GM19043 (cell line): ENCODE results near the gene VILL.
"Not testable (repeated sequence)": the region's sequence is repeated elsewhere in the genome, so short reads cannot be mapped to it uniquely, and the experiment has no call there.

Experiments used
- ATAC-seq: cut with Tn5 transposase; IDR thresholded peaks from one replicate; pipeline ENCODE4 v1.9.1; 2021; ENCODE audit warnings: low read depth; ENCODE audit not compliant: unreplicated experiment

VILL gene

DNA sequence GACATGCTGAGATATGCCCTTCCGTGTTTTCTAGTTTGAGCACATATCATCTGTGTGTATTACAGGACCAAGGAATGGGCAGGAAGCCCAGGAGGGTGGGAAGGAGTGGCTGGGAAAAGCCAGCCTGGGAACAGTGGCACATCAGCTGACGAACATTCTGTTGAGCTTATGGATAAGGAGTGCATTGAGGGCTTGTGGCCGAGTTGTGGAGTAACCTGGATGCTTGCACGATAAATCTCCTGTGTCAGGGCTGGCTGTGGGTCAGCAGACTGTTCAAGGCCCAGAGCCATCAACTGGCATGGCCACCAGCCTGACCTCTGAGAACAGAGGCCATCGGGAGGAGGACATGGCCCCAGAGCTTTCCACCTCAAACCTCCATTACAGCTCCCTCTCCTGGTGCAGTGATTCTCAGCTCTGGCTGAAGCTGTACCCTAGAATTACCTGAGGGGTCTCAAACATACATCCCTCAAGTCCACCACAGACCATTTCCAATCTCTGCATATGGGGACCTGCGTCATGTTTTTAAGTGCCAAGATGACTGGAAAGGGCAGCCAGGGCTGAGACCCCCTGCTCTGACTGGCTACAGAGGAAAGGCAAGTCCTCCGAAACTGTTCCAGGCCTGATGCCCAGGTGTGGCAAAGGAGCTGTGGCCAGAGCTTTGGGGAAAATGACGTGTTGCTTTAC lies 4.8 kb upstream of the VILL start:
- ATAC-seq = no peak

DNA sequence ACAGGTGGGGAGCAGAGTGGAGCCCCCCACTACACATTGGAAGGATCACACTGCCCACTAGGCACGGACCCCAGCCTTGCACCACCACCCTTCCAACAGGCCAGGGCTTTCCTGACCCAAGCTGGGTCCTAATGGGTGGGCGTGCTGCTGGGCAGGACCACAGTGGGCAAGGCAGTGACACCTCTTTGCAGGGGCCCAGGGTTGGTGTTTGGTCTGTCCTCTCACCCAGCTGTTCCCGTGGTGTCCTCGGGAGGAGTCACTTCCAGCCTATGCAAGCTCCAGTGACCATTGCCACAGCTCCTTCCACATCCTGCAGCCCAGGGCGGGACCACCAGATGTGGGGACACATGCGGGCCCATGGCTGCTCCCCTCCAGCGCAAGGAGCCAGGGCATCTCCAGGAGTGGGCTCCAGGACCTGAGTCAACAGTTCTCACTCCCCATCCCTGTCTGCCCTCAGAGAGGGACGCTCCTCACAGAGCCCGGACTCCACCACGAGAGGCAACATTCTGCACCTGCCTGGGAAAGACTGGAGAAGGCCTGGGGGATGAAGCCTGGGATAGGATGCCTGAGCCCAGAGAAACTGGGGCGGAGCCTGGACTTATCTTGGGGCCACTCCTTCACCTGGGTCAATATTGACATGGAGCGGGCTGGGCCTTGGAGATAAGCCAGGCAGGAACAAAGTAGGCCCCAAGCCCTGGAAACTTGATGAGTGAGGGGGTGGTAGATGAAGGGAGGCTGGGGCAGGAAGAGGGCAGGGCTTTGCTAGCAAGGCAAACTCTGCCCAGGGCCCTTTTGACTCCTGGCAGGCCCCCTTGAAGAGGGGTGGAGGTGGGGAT lies 3.9 kb upstream of the VILL start:
- ATAC-seq = no peak

DNA sequence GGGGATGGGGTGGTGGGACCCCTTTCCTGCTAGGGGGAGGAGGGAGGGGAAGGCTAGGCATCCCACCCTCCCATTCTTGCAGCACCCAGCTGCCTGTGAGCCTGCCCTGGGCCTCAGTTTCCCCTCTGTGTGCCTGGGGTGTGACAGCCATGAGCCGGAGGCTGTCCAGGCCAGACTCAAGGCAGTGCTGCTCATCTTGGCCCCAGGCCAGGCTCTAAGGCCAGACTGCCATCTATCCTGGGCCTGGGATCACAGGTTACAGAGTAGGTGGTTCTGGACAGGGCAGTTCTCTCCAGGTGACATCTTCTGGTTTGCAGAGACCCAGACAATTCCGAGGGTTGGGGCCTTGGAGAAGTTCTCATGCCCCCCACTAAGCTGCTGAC lies 3.3 kb upstream of the VILL start:
- ATAC-seq = no peak

DNA sequence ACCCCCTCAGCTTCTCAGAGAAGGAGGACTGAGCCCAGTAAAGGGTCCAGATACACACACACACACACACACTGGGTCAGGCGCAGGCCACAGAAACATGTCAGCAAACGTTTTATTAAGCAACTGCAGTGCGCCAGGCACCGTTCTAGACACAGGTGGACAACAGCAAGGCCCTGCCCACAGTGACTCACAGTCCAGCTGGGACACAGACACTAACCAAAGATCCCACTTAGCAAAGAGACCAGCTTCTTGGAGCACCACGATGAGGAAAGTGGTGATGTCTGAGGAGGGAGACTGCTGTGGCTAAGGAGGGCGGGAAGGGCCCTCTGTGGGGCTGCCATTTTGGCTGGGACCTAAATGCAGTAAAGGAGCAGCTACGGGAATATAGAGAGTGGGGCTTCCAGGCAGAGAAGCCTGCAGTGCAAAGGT lies 2.8 kb upstream of the VILL start:
- no peak for ATAC-seq

DNA sequence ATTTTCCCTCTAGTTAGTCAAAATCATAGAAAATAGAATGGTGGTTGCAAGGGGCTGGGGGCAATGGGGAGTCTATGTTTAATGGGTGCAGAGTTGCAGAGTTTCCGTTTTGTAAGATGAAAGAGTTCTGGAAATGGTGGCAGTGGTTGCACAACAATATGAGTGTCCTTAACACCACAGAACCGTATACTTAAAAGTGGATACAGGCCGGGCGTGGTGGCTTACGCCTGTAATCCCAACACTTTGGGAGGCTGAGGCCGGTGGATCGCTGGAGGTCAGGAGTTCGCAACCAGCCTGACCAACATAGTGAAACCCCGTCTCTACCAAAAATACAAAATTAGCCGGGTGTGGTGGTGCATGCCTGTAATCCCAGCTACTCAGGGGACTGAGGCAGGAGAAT lies 2.2 kb upstream of the VILL start:
- ATAC-seq = not testable (repeated sequence)

DNA sequence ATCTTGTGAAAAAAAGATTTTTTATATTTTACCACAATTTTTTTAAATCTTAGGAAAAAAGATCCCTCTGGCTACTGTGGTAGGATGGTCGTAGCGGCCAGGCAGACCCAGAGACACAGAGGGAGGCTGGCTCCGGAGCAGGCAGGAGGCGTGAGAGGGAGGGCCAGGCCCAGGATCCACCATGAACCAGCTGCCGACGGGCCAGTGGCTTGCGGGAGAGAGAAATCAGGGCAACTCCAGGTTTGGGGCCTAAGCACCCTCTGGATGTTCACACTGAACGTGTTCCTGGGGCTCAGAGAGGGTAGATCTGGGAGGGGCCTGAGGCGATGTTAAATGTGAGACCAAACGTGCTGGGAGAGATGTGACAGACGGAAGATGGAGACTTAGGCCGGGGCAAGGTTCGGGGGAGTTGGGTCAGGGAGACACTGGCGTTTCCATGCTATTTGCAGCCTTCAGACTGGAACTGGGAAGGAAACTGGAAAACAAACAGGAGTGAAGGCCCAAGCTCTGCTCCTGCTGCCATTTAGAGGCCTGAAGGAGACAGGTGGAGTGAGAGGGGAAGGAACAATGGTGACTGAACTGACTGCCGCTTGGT lies 1.6 kb upstream of the VILL start:
- no peak for ATAC-seq

DNA sequence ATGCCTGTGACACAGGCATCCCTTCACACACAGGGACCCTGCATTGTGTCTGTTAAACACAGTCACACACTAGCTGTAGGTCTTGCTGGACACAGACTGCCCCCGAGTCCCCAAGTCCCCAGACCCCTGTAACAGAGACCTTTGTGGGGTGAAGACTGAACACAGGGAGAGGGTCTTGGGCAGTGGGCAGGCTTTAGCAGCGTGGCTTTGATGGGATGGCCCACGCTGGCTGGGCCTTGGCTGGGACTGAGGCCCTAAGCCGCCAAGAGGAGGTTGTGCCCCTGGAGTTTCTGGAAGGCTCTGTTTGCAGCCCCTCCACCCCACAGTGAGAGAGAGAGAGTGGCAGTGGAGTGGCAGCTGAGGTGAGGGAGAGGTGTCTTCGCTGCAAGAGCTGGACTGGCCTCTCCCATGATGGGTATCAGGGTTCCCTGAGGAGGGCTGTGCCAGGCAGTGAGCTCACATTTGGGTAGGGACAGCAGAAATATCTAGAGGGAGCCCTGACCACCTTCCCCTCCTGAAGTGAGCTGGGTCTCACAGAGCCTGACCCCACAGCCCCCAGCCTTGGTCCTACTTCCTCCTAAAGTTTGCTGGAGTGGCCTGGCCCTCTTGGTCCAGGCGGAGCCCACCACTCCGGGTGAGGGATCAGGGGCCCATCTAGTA lies 635 bp upstream of the VILL start:
- no peak for ATAC-seq

DNA sequence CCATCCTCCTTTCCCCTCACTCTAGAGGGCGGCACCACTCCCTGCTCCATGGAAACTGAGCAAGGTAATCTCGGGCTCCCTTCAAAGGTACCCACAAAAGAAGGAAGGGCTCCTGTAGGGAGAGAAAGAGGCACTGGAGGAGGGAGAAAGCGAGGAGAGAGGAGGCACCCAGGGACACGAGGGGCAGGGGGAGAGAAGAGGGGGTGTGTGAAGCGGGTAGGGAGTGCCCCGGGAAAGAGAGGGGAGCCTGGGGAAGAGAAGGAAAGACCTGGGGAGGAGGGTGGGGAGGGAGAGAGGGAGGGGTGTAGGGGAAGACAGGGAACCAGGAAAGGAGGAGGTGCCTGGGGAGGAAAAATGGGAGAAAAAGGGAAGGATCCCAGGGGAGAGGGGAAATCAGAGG lies 523 bp downstream of the VILL start:
- ATAC-seq = no peak

DNA sequence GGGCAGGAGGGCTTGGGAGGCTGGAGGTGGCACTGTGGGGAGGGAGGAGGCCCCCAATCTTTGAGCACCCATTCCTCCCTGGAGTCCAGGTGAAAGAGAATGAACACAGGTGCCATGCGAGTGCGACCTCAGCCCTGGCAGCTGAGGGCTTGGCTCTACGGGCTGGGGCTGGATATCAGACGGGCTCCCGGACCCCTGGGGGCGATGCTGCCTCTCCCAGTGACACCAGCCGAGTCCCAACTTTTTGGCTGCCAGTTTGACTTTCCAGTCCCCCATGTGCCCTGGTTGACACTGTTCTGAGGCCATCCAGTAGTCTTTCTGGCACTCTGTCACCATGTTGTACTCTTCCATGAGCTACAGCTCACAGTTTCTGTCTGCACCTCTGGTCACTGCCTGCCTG lies 1.2 kb downstream of the VILL start:
- no peak for ATAC-seq

DNA sequence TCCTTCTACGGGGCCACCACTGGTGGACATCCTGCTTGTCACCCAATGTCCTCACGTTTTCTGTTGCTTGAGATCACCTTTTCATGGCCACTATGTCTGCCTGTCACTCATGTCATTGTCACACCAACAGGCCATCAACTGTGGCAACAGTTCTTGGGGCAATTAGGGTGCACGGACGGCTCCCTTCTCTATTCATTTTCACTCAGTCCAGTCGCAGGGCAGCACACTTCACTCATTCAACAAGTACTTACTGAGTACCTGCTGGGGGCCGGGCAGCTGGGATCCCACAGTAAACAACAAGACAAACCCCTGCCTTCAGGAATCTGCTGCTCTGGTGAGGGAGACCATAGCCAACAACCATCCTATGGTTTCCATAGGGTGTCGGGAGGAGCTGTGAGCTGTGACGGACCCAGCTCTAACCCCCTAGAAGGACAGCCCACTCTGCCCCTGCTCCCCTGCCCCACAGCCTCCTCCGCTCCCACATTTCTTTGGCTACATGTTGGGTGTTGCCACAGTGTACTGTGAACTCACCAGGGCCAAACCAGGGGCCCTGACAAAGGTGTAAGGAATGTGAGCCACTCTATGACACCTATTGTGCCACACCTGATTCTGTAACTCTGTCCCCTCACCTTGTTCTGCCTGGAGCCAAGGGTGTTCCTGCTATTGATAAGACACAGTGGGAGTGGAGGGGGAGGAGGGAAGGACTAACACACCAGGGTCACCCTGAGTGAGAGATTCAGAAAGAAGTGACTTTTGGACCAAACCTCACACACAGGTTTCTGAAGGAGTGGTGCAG lies 1.9 kb downstream of the VILL start:
- ATAC-seq = no peak

DNA sequence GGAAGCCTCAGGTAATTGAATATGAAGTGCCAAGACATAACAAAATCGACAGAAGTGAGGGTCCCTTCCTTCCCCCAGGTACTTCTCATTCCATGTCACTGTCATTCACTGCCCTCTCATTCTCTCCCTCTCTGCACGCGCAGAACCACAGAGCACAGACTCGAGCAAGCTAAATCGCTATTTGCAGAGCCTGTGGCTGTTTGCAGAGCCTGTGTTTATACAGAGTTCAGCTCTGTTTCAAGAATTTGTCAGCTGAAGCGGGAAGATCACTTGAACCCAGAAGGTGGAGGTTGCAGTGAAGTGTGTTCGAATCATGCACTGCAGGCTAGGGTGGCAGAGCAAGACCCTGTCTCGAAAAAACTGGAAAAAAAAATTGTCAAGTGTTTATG lies 2.5 kb downstream of the VILL start:
- no peak for ATAC-seq

DNA sequence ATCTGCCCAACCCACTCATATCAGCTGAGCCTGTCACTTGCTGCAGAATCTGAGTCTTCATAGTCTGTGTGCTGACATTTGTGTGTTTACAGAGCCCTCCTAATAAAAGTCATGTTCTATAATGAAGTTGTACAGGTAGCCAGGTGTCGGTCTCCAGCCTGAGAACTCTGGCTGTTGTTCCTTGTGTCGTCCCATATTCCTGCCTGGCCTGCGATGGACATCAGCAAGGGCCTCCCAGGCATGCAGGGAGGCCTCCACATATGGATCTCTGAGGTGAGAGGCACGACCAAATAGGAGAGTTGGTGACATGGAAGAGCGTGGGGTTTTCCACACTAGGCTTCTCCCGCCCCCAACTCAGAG lies 2.9 kb downstream of the VILL start:
- no peak for ATAC-seq

DNA sequence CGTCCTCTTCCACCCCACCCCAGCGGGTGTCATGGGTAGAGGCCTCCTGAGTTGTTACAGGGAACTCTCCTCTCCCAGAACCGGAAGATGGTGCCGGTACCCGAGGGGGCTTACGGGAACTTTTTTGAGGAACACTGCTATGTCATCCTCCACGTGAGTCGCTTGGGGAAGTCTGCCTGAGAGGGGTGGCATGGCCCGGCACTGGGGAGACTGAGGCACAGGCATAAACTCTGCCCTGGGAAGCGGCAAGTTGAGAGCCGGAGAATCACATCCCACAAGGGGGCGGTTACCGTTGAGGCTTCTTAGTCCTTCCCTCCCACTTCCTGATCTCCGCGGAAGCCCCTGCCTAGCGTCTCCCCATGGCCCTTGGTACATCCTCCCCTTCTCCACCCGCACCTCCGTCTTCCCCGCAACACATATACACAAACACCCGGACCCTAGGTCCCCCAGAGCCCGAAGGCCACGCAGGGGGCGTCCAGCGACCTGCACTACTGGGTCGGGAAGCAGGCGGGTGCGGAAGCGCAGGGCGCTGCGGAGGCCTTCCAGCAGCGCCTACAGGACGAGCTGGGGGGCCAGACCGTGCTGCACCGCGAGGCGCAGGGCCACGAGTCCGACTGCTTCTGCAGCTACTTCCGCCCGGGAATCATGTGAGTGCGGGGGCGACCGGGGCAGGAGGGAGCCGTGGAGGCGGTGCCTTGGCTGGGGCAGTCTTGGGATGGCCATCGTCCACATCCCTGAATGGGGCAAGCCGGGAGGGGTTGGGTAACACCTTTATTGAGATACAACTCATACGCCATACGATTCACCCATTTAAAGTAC lies 3.4 kb downstream of the VILL start:
- peak; percentile 54 for ATAC-seq

DNA sequence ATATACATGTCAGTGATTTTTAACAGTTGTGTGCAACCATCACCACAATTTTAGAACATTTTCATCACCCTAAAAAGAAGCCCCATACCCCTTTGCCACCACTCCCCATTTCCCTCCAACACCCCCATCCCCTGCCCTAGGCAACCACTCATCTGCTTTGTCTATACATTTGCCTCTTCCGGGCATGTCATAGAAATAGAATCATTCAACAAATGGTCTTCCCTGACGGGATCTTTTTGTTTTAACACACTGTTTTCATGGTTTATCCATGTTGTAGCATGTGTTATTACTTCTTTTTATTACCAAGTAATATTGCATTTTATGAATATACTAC lies 4.0 kb downstream of the VILL start:
- no peak for ATAC-seq

DNA sequence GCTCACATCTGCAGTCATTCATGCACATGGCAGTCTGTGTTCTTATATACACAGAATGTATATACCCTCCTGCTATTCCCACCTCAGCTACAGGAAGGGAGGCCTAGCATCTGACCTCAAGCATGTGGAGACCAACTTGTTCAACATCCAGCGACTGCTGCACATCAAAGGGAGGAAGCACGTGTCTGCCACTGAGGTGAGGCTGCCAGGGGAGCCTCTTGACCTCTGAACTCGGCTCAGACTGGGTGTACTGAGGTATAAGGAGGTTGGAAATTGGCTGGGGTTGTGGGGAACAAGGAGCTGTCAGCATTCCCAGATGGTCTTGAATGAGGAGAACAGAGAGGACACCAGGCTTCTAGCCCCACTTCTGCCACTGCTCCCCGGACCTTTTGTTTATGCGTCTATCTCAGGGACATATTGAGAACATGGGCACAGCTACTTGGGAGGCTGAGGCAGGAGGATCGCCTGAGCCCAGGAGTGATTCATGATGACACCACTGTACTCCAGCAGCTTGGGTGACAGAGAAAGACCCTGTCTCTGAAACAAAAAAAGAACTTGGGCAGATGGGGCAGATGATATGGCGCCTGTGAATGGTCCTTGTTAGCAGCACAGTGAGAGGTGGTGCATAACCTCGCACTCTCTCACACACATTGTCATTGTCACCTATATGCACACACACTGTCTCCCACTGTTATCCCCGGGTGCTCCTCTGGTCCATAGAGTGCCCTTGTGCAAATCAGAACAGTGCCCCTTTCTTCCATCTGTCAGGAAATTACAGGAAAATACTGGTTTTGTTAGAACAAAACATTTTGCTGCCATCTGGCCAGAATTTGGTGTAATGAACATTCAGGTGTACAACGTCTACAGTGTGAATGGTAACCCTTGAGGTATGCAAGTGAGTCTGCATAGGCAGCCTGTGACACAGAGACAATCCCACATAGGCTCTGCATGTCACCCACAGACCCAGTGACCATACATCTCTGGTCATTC lies 5.4 kb downstream of the VILL start:
- no peak for ATAC-seq

DNA sequence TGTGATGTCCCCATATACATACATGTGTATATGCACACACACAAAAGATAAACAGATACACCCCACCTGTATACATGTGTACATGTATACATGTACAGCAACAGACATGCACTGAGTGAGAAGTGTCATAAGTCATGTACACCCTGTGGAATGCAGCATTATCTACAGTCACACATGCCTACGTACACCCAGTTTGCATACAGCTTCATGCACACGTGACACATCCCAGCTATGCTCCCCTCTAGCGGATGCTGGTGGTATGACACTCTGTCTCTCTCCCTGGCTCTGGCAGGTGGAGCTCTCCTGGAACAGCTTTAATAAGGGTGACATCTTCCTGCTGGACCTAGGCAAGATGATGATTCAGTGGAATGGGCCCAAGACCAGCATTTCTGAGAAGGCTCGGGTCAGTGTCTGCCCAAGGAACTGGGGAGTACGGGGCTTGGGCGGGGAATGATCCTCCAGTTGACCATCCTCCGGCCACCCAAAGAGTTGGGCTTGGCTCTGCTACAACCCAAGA lies 6.3 kb downstream of the VILL start:
- peak; percentile 46 for ATAC-seq

DNA sequence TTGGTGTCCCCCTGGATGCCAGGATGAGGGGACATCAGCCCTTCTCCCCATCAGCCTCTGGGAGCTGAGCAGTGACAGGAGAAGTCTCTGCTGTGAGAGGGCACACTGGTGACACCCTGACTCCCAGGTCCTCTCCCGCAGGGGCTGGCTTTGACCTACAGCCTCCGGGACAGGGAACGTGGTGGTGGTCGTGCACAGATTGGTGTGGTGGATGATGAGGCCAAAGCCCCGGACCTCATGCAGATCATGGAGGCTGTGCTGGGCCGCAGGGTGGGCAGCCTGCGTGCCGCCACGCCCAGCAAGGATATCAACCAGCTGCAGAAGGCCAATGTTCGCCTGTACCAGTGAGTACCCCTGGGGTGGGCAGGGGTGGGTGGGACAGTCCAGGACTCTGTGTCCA lies 6.8 kb downstream of the VILL start:
- no peak for ATAC-seq

DNA sequence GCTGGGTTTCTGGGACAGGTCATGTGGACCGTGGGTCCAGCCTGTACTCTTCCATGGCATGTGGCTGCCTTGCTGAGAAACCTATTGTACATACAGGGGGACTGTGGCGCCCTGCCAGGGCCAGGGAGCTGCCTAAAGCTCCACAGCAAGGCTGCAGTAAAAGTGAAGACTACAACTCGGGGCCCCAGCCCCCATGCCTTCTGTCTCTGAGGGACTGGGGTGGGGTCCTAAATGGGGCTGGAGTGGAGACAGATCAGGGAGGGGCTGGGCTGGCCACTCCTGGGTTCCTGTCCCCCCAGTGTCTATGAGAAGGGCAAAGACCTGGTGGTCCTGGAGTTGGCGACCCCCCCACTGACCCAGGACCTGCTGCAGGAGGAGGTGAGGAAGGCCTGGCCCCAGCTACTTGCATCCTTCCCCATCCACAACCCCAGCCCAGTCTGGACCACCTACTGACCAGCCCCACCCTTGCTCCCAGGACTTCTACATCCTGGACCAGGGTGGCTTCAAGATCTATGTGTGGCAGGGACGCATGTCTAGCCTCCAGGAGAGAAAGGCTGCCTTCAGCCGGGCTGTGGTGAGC lies 7.3 kb downstream of the VILL start:
- ATAC-seq = no peak
